ENCODE data around the gene TCF21. TPM values are rescaled to one million over a fixed set of nuclear protein-coding genes. Genes with fewer than 3 reads are reported as not detected.
A peak's percentile ranks its signal among the peaks of the same experiment; 100 is the strongest.
"Not testable (repeated sequence)": the region's sequence is repeated elsewhere in the genome, so short reads cannot be mapped to it uniquely, and the experiment has no call there.

The TCF21 gene
- polyA plus RNA-seq, 4 donors, result 153 to 220 (median 210) TPM

DNA sequence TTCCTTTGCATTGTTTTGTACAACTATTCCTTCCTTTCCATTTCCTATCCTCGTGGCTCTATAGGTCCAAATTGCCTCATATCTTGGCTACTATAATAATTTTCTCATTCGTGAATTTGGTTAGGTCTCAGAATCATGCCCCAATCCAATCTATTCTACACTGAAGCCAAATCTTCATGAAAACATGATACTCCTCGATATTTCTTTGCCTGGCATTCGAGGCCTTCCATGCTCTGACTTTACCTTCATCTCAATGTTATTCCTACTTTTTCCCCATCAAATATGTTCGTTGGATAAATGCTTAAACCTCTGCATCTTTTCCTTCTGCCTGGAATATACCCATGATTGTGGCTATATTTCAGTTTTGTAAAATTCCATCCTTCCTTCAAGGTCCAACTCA, 30.4 kb downstream of the TCF21 start:
- no peak for DNase-seq (ENCODE audit: low read depth in 4 of 4, low spot score in 2 of 4)

DNA sequence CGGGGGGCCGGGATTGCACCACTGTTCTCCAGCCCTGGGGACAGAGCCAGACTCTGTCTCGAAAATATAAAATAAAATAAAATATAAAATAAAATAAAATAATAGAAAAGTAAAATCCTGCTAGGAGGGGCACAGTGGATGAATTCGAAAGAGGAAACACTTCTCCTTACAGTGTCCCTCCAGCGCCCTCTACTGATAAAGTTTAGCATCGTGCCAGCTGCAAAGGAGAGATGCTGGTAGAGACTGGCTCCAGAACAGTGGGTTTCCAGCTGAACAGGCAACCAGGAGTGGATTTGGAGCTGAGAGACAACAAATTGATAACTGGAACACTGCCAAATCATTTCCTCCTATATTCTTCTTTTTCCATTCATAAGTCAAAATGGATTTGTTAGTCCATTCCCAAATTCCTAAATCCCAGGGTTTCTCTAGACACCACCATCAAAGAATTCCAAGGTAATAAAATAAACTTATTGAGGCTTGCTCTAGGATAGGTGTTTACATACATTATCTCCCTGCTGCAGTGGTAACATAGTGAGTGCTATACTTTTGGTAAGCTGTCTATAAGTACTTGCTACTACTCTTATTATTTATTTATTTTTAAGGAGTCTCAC, 32.4 kb downstream of the TCF21 start:
- DNase-seq (ENCODE audit: low read depth in 4 of 4, low spot score in 2 of 4), result peak in 1 of 4 donors; percentile 76

DNA sequence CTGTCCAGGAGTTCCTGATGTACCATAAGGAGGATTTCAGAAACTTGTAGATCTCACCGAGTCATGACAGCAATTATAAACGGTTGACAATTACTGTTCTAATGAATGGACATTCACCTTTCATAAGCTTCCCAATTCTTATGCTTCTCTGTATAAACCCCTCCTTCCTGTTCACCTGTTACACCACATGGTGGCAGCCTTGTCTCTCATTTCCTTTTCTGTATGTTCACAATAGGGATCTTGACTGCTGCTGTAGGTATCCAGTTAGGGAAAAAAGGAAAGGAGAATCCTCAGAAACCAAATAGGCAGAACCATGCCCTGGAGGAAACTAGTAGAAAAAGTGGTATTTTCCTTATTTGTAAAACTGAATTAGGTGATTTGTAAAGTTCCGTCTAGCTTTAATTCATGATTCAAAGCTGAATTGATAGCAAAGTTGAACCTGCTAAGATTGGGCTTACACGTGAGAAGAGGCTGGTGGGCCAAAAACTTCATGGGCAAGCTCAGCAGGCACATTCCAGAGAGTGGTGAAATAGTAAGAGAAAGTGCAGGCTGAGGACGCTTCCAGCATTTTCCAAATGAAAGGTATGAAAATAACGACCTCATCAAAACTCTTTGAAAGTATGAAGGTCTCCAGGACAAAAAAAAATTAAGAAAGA, 35.2 kb downstream of the TCF21 start:
- DNase-seq (ENCODE audit: low read depth in 4 of 4, low spot score in 2 of 4), result peak in 3 of 4 donors; percentile 55 to 78 (median 56)

DNA sequence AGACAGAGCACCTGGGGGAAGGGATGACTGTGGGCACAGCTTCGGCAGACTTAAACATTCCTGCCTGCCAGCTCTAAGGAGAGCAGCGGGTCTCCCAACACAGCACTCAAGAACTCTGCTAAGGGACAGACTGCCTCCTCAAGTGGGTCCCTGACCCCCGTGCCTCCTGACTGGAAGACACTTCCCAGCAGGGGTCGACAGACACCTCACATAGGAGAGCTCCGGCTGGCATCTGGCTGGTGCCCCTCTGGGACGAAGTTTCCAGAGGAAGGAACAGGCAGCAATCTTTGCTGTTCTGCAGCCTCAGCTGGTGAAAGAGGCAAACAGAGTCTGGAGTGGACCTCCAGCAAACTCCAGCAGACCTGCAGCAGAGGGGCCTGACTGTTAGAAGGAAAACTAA, 42.3 kb downstream of the TCF21 start:
- DNase-seq (ENCODE audit: low read depth in 4 of 4, low spot score in 2 of 4), result not testable (repeated sequence)

DNA sequence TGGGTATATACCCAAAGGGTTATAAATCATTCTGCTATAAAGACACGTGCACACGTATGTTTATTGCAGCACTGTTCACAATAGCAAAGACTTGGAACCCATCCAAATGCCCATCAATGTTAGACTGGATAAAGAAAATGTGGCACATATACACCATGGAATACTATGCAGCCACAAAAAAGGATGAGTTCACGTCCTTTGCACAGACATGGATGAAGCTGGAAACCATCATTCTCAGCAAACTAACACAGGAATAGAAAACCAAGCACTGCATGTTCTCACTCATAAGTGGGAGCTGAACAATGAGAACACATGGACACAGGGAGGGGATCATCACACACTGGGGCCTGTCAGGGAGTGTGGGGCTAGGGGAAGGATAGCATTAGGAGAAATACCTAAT, 47.4 kb downstream of the TCF21 start:
- DNase-seq (ENCODE audit: low read depth in 4 of 4, low spot score in 2 of 4), result not testable (repeated sequence)

DNA sequence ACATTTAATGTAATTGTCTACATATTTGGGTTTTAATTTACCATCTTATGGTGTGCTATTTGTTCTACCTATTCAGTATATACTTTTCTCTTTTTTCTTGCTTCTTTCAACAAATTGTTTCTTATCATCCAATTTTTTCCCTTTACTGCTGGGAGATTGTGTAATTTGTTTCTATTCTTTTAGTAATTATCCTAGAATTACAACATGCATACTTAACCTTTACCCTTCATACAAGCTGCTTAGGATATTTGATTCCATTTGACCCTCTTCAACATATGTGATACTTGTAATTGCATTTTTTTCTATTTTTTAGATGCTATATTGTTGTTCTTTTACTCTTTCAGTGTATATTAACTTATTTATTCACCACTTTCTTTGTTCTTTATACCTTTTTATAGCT, 49.0 kb downstream of the TCF21 start:
- no peak for DNase-seq (ENCODE audit: low read depth in 4 of 4, low spot score in 2 of 4)

DNA sequence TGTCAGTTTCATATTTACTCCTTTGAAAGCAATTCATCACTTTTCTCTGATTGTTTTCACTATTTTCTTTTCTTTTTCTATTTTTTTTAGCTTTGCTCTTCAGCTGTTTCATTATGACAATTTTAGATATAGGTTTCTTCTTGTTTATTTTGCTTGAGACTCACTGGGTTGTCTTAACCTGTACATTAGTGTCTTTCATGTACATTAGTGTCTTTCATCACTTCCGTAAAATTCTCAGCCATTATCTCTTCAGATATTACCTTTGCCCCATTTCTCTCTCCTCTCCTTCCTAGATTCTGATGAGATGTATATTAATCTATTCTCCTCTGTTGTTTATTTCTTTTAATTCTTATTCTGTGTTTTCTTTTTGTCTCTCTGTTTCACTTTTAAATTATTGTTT, 49.6 kb downstream of the TCF21 start:
- DNase-seq (ENCODE audit: low read depth in 4 of 4, low spot score in 2 of 4), result no peak

DNA sequence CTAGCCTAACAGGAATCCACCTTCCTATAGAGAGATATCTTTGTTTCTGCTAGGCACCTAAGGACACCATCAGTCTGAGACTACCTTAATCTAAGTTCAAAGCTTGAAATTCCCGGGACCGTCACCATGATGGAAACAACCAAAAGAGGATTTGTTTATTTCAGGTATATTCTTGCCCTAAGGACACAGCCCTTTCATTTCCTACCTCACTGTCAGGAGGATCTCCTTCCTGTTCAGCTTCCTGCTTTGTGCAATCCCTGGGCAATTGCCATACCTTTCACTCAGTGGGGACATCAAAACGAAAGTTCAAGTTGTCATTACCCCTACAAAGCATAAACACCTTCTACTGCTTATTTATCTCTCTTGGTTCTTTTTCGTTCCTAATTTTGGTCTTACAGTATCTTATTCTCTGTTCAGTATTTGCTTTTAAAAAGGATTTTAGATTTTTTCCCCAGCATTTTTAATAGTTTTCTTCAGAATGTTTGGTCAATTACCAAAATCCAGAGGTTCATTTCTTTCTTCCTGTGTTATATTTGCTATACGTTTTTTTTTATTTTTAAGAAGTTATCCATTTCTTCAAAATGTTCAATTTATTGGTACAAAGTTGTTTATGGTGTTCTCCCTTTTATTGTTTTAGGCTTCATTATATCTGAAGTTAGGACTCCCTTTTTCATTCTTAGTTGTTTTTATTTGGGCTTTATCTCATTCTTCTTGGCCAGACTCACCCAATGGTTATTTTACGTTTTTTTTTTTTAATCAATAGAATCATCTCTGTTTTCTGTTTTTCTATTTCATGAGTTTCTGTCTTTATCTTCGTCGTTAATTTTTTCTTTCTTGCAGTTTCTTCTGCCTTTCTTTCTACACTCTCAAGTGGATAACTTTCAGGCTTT, 51.1 kb downstream of the TCF21 start:
- no peak for DNase-seq (ENCODE audit: low read depth in 4 of 4, low spot score in 2 of 4)

Other genes with a start within 250 kb of the TCF21 start
- 10 to 100 TPM; 43.5 to 56.4 (median 48.4) TPM for gene TBPL1, start 64.1 kb downstream of the TCF21 start, polyA plus RNA-seq (ENCODE audit: insufficient read length in 4 of 4)
- gene SLC2A12, start 163.5 kb downstream of the TCF21 start, polyA plus RNA-seq (ENCODE audit: insufficient read length in 4 of 4), result 1 to 10 TPM; 3.7 to 5.0 (median 4.0) TPM